ENCODE results near the gene EPB41L1. TPM values are rescaled to one million over a fixed set of nuclear protein-coding genes. Genes with fewer than 3 reads are reported as not detected.

The EPB41L1 gene
- total and polyA plus RNA-seq, 2 experiments from 2014 or later = 24.1 to 48.7 TPM

DNA sequence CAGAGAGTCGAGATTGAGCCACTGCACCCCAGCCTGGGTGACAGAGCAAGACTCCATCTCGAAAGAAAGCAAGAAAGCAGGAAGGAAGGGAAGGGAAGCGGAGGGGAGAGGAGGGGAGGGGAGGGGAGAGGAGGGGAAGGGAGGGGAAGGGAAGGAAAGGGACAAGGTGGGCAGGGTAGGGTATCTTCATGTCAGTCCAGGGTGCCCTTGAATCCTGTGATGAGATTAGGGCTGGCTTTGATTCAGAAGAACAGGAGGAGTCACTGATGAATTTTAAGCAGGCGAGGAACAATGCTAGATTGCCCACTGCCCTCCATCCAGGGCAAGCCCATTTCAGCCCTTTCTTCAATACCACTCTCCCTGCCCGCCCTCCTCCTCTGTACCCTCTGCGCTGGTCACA, 35.0 kb upstream of the EPB41L1 start:
- Histone ChIP-seq H3K4me1 (ENCODE audit: insufficient read depth) (0 out of 2 replicates have a peak, but pooled peaks cover 6% of the 10 kb centered on the region), H3K27me3 (ENCODE audit: insufficient read depth) (no peaks in the 10 kb centered on the region), H4K20me1 (replicated peaks; ENCODE audit: insufficient read depth) (no peaks in the 10 kb centered on the region), H3K4me2 (no peak overlapping the region), H3K4me3 (no peak overlapping the region), H3K9me2 (ENCODE audit: insufficient read depth) (no peaks in the 10 kb centered on the region), H3K79me2 (replicated peaks; ENCODE audit: insufficient read depth) (no peaks in the 10 kb centered on the region), H3F3A (replicated peaks; ENCODE audit: low read depth) (no peaks in the 10 kb centered on the region), H3K27ac (ENCODE audit: low read depth) (no peak overlapping the region), H3K36me3 (ENCODE audit: insufficient read depth) (no peaks in the 10 kb centered on the region), H2AFZ (no peak overlapping the region)
- Mint-ChIP-seq H3K4me3 (no peak overlapping the region), H3K36me3 (ENCODE audit: low read depth) (no peaks in the 10 kb centered on the region), H3K4me1 (peaks cover 13% of the 10 kb centered on the region), H3K27ac (no peak overlapping the region), H3K9me3 (no peaks in the 10 kb centered on the region; the same call in 2 of the 3 replicates), H3K27me3 (ENCODE audit: insufficient read depth, low read depth, poor library complexity) (peaks cover 2% of the 10 kb centered on the region)
- no peak for TF ChIP-seq EZH2 (IDR thresholded peaks at IDR 0.05; ENCODE audit: low read depth, unreplicated experiment)
- no peak for TF ChIP-seq REST (IDR thresholded peaks at IDR 0.05; ENCODE audit: unreplicated experiment)
- no peak for TF ChIP-seq NANOG (IDR thresholded peaks at IDR 0.05; ENCODE audit: borderline replicate concordance)
- no peak for TF ChIP-seq CREB1 (CRISPR knock-in tag; IDR thresholded peaks at IDR 0.05; ENCODE audit: low read depth)
- no peak for TF ChIP-seq ZNF331 (CRISPR knock-in tag; IDR thresholded peaks at IDR 0.05; ENCODE audit: low read depth)
- TF ChIP-seq JUNB (IDR thresholded peaks at IDR 0.05; ENCODE audit: unreplicated experiment) = no peak
- TF ChIP-seq, protein P1, sequence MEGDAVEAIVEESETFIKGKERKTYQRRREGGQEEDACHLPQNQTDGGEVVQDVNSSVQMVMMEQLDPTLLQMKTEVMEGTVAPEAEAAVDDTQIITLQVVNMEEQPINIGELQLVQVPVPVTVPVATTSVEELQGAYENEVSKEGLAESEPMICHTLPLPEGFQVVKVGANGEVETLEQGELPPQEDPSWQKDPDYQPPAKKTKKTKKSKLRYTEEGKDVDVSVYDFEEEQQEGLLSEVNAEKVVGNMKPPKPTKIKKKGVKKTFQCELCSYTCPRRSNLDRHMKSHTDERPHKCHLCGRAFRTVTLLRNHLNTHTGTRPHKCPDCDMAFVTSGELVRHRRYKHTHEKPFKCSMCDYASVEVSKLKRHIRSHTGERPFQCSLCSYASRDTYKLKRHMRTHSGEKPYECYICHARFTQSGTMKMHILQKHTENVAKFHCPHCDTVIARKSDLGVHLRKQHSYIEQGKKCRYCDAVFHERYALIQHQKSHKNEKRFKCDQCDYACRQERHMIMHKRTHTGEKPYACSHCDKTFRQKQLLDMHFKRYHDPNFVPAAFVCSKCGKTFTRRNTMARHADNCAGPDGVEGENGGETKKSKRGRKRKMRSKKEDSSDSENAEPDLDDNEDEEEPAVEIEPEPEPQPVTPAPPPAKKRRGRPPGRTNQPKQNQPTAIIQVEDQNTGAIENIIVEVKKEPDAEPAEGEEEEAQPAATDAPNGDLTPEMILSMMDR (conservative IDR thresholded peaks at IDR 0.05; ENCODE audit: low read depth in 2 of 2) = no peak
- no peak for ATAC-seq
- DNase-seq (ENCODE audit: low spot score) = no peak

DNA sequence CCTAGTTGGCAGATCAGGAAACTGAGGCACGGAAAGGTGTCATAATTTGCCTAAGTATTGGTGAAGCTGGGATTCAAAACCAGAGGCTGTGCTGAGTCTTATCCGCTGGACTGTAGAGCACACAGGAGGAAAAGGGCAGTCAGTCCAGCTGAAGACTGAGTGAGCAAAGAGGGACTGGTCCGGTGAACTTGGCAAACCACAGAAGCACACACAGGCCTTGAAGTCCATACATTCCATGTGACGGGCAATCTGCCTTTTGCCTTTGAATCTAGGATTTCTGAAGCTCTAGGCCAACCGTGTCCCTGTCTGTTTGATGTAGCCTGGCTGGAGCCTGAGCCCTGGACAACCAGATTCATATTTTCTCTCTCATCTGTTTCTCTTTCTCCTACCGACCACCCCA, 34.3 kb upstream of the EPB41L1 start:
- H3K36me3 ChIP-seq (ENCODE audit: insufficient read depth) = no peaks in the 10 kb centered on the region
- H3K4me3 ChIP-seq = no peak overlapping the region
- no peak overlapping the region for H3K27ac ChIP-seq (ENCODE audit: low read depth)
- no peaks in the 10 kb centered on the region for H3K27me3 ChIP-seq (ENCODE audit: insufficient read depth)
- Mint-ChIP-seq H3K9me3 (no peaks in the 10 kb centered on the region; the same call in 2 of the 3 replicates), H3K4me1 (peaks cover 7% of the 10 kb centered on the region), H3K4me3 (no peak overlapping the region), H3K36me3 (ENCODE audit: low read depth) (no peaks in the 10 kb centered on the region), H3K27me3 (ENCODE audit: insufficient read depth, low read depth, poor library complexity) (peaks cover 2% of the 10 kb centered on the region), H3K27ac (no peak overlapping the region)
- H3F3A ChIP-seq (replicated peaks; ENCODE audit: low read depth) = no peaks in the 10 kb centered on the region
- TF ChIP-seq ZNF331 (CRISPR knock-in tag; IDR thresholded peaks at IDR 0.05; ENCODE audit: low read depth) (no peak), REST (IDR thresholded peaks at IDR 0.05; ENCODE audit: unreplicated experiment) (no peak), POLR2AphosphoS5 (IDR thresholded peaks at IDR 0.05; ENCODE audit: low read depth) (no peak), ZNF114 (CRISPR knock-in tag; IDR thresholded peaks at IDR 0.05) (no peak), NANOG (IDR thresholded peaks at IDR 0.05; ENCODE audit: borderline replicate concordance) (no peak), CREB1 (CRISPR knock-in tag; IDR thresholded peaks at IDR 0.05; ENCODE audit: low read depth) (no peak), STAT1 (IDR thresholded peaks at IDR 0.05; ENCODE audit: unreplicated experiment) (no peak), JUNB (IDR thresholded peaks at IDR 0.05; ENCODE audit: unreplicated experiment) (no peak)
- TF ChIP-seq, protein P2, sequence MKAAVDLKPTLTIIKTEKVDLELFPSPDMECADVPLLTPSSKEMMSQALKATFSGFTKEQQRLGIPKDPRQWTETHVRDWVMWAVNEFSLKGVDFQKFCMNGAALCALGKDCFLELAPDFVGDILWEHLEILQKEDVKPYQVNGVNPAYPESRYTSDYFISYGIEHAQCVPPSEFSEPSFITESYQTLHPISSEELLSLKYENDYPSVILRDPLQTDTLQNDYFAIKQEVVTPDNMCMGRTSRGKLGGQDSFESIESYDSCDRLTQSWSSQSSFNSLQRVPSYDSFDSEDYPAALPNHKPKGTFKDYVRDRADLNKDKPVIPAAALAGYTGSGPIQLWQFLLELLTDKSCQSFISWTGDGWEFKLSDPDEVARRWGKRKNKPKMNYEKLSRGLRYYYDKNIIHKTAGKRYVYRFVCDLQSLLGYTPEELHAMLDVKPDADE (IDR thresholded peaks at IDR 0.05) = no peak
- TF ChIP-seq, protein P1 (conservative IDR thresholded peaks at IDR 0.05; ENCODE audit: low read depth in 2 of 2) = no peak
- no peaks in the 10 kb centered on the region; the same call in 1 of the 2 replicates for H3K4me1 ChIP-seq (ENCODE audit: insufficient read depth)
- H3K9me2 ChIP-seq (ENCODE audit: insufficient read depth) = no peaks in the 10 kb centered on the region
- no peaks in the 10 kb centered on the region for H4K20me1 ChIP-seq (replicated peaks; ENCODE audit: insufficient read depth)
- no peak overlapping the region for H2AFZ ChIP-seq
- no peak overlapping the region for H3K4me2 ChIP-seq
- no peaks in the 10 kb centered on the region for H3K79me2 ChIP-seq (replicated peaks; ENCODE audit: insufficient read depth)
- ATAC-seq (no peak), DNase-seq (ENCODE audit: low spot score) (no peak)
